Hepatocyte (in vitro differentiated cells): Measurements from ENCODE around the gene CCDC82. TPM values are rescaled to one million over a fixed set of nuclear protein-coding genes. Genes with fewer than 3 reads are reported as not detected.

Experiments used
- DNase-seq: peaks from one replicate; pipeline ENCODE4 v3.0.0-alpha.2; 2016; ENCODE audit warnings: low spot score
- H2AFZ ChIP-seq: fragments of 200-600 bp; sonication (generic); 2 replicates; pipeline ENCODE4 v1.6.0; 2016; ENCODE audit warnings: antibody characterized with exemption, mild to moderate bottlenecking
- H3K27ac ChIP-seq: fragments of 200-600 bp; sonication (generic); 2 replicates; pipeline ENCODE4 v1.5.1; 2016; ENCODE audit warnings: mild to moderate bottlenecking
- H3K27me3 ChIP-seq: fragments of 200-600 bp; sonication (generic); 2 replicates; pipeline ENCODE4 v1.6.1; 2016
- H3K36me3 ChIP-seq: fragments of 200-600 bp; sonication (generic); replicated peaks from 2 replicates; pipeline ENCODE4 v1.5.1; 2016; ENCODE audit warnings: low read depth; ENCODE audit not compliant: insufficient read depth
- H3K4me1 ChIP-seq: fragments of 200-600 bp; sonication (generic); 2 replicates; pipeline ENCODE4 v1.5.1; 2016; ENCODE audit warnings: mild to moderate bottlenecking, moderate library complexity; ENCODE audit not compliant: insufficient read depth
- H3K4me2 ChIP-seq: fragments of 200-600 bp; sonication (generic); 2 replicates; pipeline ENCODE4 v1.6.0; 2016
- H3K4me3 ChIP-seq: fragments of 200-600 bp; sonication (generic); 2 replicates; pipeline ENCODE4 v1.5.1; 2016; ENCODE audit warnings: mild to moderate bottlenecking
- H3K79me2 ChIP-seq: fragments of 200-600 bp; sonication (generic); 2 replicates; pipeline ENCODE4 v1.6.0; 2017; ENCODE audit warnings: mild to moderate bottlenecking
- H3K9me2 ChIP-seq: fragments of 200-600 bp; sonication (generic); replicated peaks from 2 replicates; pipeline ENCODE4 v1.6.0; 2017; ENCODE audit warnings: mild to moderate bottlenecking; ENCODE audit not compliant: insufficient read depth
- H3K9me3 ChIP-seq: fragments of 200-600 bp; sonication (generic); 2 replicates; pipeline ENCODE4 v1.5.1; 2016; ENCODE audit warnings: low read depth, mild to moderate bottlenecking
- H4K20me1 ChIP-seq: fragments of 200-600 bp; sonication (generic); 2 replicates; pipeline ENCODE4 v1.6.0; 2016; ENCODE audit warnings: mild to moderate bottlenecking; ENCODE audit not compliant: insufficient read depth, poor library complexity, severe bottlenecking
- CTCF ChIP-seq: fragments of 200-600 bp; sonication (generic); IDR thresholded peaks from 2 replicates; pipeline ENCODE4 v1.5.1; 2016; ENCODE audit warnings: antibody characterized with exemption, mild to moderate bottlenecking; ENCODE audit not compliant: poor library complexity
- EZH2 ChIP-seq: fragments of 200-600 bp; sonication (generic); IDR thresholded peaks from 2 replicates; pipeline ENCODE4 v1.6.1; 2016; ENCODE audit warnings: antibody characterized with exemption, mild to moderate bottlenecking, borderline replicate concordance
- EZH2phosphoT487 ChIP-seq: fragments of 200-600 bp; sonication (generic); IDR thresholded peaks from one replicate; pipeline ENCODE4 v1.6.1; 2018; ENCODE audit warnings: antibody characterized with exemption, mild to moderate bottlenecking, low read depth, moderate library complexity; ENCODE audit not compliant: unreplicated experiment, severe bottlenecking
- WGBS: methylation state at CpG from one replicate; pipeline ENCODE4 v1.1.6; 2016; ENCODE audit warnings: low lambda C conversion rate; ENCODE audit errors: missing lambda C conversion rate; 5-methylcytosine and 5-hydroxymethylcytosine counted together
- polyA plus RNA-seq: library from polyadenylated mRNA; unstranded; fragments of >200 nt; fragmentation: Nextera tagmentation; extraction: Ambion mirVana; gene quantifications from 2 replicates; pipeline ENCODE4 v1.2.1, GENCODE V29; 2016
- total RNA-seq: library from RNA; depleted of rRNA; stranded (reverse); fragments of >200 nt; gene quantifications from 2 replicates; pipeline ENCODE4 v1.2.3, GENCODE V29; 2014

Gene CCDC82
- total and polyA plus RNA-seq, 2 experiments from 2014 or later, result 12.7 to 16.3 TPM

- no peaks in the 10 kb centered on the region for H3K36me3 ChIP-seq
- H3K27me3 ChIP-seq, result no peaks in the 10 kb centered on the region
- H3K9me2 ChIP-seq, result no peaks in the 10 kb centered on the region
- TF ChIP-seq EZH2, result no peak
- no peak for TF ChIP-seq CTCF
- TF ChIP-seq EZH2phosphoT487, result no peak
- no peaks in the 10 kb centered on the region for H3K9me3 ChIP-seq
- no peaks in the 10 kb centered on the region for H4K20me1 ChIP-seq
- no peak overlapping the region for H3K4me3 ChIP-seq
- no peak overlapping the region for H3K4me2 ChIP-seq
- H3K79me2 ChIP-seq, result no peaks in the 10 kb centered on the region
- no peaks in the 10 kb centered on the region for H3K4me1 ChIP-seq
- WGBS, result 92% methylated on average over 3 of the region's 3 CpGs
- H2AFZ ChIP-seq, result no peak overlapping the region
- no peak overlapping the region for H3K27ac ChIP-seq
- DNase-seq, result no peak
These were observed 31.4 kb downstream of the CCDC82 start for GRCh38 chr11:96358321-96358720.

GRCh38 chr11:96357794-96358193 lies 31.9 kb downstream of the CCDC82 start:
- Histone ChIP-seq H3K36me3 (no peaks in the 10 kb centered on the region), H3K79me2 (no peaks in the 10 kb centered on the region), H3K9me3 (no peaks in the 10 kb centered on the region), H2AFZ (no peak overlapping the region), H3K9me2 (no peaks in the 10 kb centered on the region), H3K4me3 (no peak overlapping the region), H4K20me1 (no peaks in the 10 kb centered on the region), H3K4me2 (no peak overlapping the region), H3K4me1 (no peaks in the 10 kb centered on the region), H3K27ac (no peak overlapping the region), H3K27me3 (no peaks in the 10 kb centered on the region)
- 100% methylated on average over 1 of the region's 1 CpG for WGBS
- DNase-seq, result no peak
- TF ChIP-seq EZH2, result no peak
- no peak for TF ChIP-seq CTCF
- TF ChIP-seq EZH2phosphoT487, result no peak

GRCh38 chr11:96356848-96357247 lies 32.9 kb downstream of the CCDC82 start:
- no peak overlapping the region for H3K4me2 ChIP-seq
- no peaks in the 10 kb centered on the region for H3K9me2 ChIP-seq
- H3K27ac ChIP-seq, result no peak overlapping the region
- no peak overlapping the region for H2AFZ ChIP-seq
- H3K79me2 ChIP-seq, result no peaks in the 10 kb centered on the region
- H3K9me3 ChIP-seq, result no peaks in the 10 kb centered on the region
- H3K27me3 ChIP-seq, result no peaks in the 10 kb centered on the region
- TF ChIP-seq CTCF (no peak), EZH2 (no peak), EZH2phosphoT487 (no peak)
- no peak overlapping the region for H3K4me3 ChIP-seq
- no peaks in the 10 kb centered on the region for H3K36me3 ChIP-seq
- no peaks in the 10 kb centered on the region for H3K4me1 ChIP-seq
- H4K20me1 ChIP-seq, result no peaks in the 10 kb centered on the region
- DNase-seq, result no peak
- WGBS, result 96% methylated on average over 4 of the region's 4 CpGs
